ENCODE measurements around the gene CARMIL3.

CARMIL3 gene

GRCh38 chr14:24058260-24058950 lies 6.6 kb downstream of the CARMIL3 start:
- Histone ChIP-seq H3K4me2 (ENCODE audit: low read depth, low read length) (no peak overlapping the region), H3K27me3 (replicated peaks; ENCODE audit: insufficient read depth, low read length) (no peaks in the 10 kb centered on the region; the same call in 1 of the 2 replicates), H3K4me3 (ENCODE audit: low read length) (no peak overlapping the region), H3K79me2 (ENCODE audit: low read length) (no peaks in the 10 kb centered on the region), H3K36me3 (replicated peaks; ENCODE audit: insufficient read depth, low read length) (no peaks in the 10 kb centered on the region), H3K9ac (ENCODE audit: low read length) (no peak overlapping the region), H3K4me1 (ENCODE audit: low read length) (no peaks in the 10 kb centered on the region), H4K20me1 (ENCODE audit: insufficient read depth, low read length) (no peaks in the 10 kb centered on the region), H3K9me2 (replicated peaks; ENCODE audit: insufficient read depth, low read length) (no peaks in the 10 kb centered on the region), H3F3A (ENCODE audit: insufficient read depth, low read length) (no peaks in the 10 kb centered on the region), H3K27ac (ENCODE audit: low read length) (no peak overlapping the region), H3K9me3 (replicated peaks; ENCODE audit: insufficient read depth, low read length) (no peaks in the 10 kb centered on the region), H2AFZ (ENCODE audit: low read length) (no peak overlapping the region)
- DNase-seq, result peak; percentile 36
- TF ChIP-seq CTCF (IDR thresholded peaks at IDR 0.05; ENCODE audit: low read length) (peak; percentile 62), EZH2phosphoT487 (IDR thresholded peaks at IDR 0.05; ENCODE audit: low read length) (no peak), EZH2 (optimal IDR thresholded peaks at IDR 0.05; ENCODE audit: low read depth, low read length) (no peak)

- DNase-seq, result no peak
- H4K20me1 ChIP-seq (ENCODE audit: insufficient read depth, low read length), result no peaks in the 10 kb centered on the region
- H2AFZ ChIP-seq (ENCODE audit: low read length), result no peak overlapping the region
- H3K4me1 ChIP-seq (ENCODE audit: low read length), result no peaks in the 10 kb centered on the region
- H3K27ac ChIP-seq (ENCODE audit: low read length), result no peak overlapping the region
- no peak for TF ChIP-seq EZH2phosphoT487 (IDR thresholded peaks at IDR 0.05; ENCODE audit: low read length)
- TF ChIP-seq EZH2 (optimal IDR thresholded peaks at IDR 0.05; ENCODE audit: low read depth, low read length), result no peak
- no peak for TF ChIP-seq CTCF (IDR thresholded peaks at IDR 0.05; ENCODE audit: low read length)
- H3K4me2 ChIP-seq (ENCODE audit: low read depth, low read length), result no peak overlapping the region
- no peaks in the 10 kb centered on the region for H3F3A ChIP-seq (ENCODE audit: insufficient read depth, low read length)
- H3K36me3 ChIP-seq (replicated peaks; ENCODE audit: insufficient read depth, low read length), result no peaks in the 10 kb centered on the region
- H3K9me2 ChIP-seq (replicated peaks; ENCODE audit: insufficient read depth, low read length), result no peaks in the 10 kb centered on the region
- H3K9me3 ChIP-seq (replicated peaks; ENCODE audit: insufficient read depth, low read length), result no peaks in the 10 kb centered on the region
- H3K79me2 ChIP-seq (ENCODE audit: low read length), result no peaks in the 10 kb centered on the region
- no peaks in the 10 kb centered on the region; the same call in 1 of the 2 replicates for H3K27me3 ChIP-seq (replicated peaks; ENCODE audit: insufficient read depth, low read length)
- no peak overlapping the region for H3K4me3 ChIP-seq (ENCODE audit: low read length)
- no peak overlapping the region for H3K9ac ChIP-seq (ENCODE audit: low read length)
Measured at GRCh38 chr14:24058951-24059475, 7.2 kb downstream of the CARMIL3 start.

GRCh38 chr14:24059841-24060388 lies 8.1 kb downstream of the CARMIL3 start:
- TF ChIP-seq CTCF (IDR thresholded peaks at IDR 0.05; ENCODE audit: low read length) (no peak), EZH2 (optimal IDR thresholded peaks at IDR 0.05; ENCODE audit: low read depth, low read length) (no peak), EZH2phosphoT487 (IDR thresholded peaks at IDR 0.05; ENCODE audit: low read length) (no peak)
- Histone ChIP-seq H3K27me3 (replicated peaks; ENCODE audit: insufficient read depth, low read length) (no peaks in the 10 kb centered on the region; the same call in 1 of the 2 replicates), H3K9me2 (replicated peaks; ENCODE audit: insufficient read depth, low read length) (no peaks in the 10 kb centered on the region), H3K4me2 (ENCODE audit: low read depth, low read length) (no peak overlapping the region), H3F3A (ENCODE audit: insufficient read depth, low read length) (no peaks in the 10 kb centered on the region), H2AFZ (ENCODE audit: low read length) (no peak overlapping the region), H3K9ac (ENCODE audit: low read length) (no peak overlapping the region), H3K27ac (ENCODE audit: low read length) (no peak overlapping the region), H3K4me1 (ENCODE audit: low read length) (no peaks in the 10 kb centered on the region), H4K20me1 (ENCODE audit: insufficient read depth, low read length) (no peaks in the 10 kb centered on the region), H3K36me3 (replicated peaks; ENCODE audit: insufficient read depth, low read length) (no peaks in the 10 kb centered on the region), H3K9me3 (replicated peaks; ENCODE audit: insufficient read depth, low read length) (no peaks in the 10 kb centered on the region), H3K4me3 (ENCODE audit: low read length) (no peak overlapping the region), H3K79me2 (ENCODE audit: low read length) (no peaks in the 10 kb centered on the region)
- no peak for DNase-seq
